A549 (cell line): Measurements from ENCODE around the gene SKI. TPM values are rescaled to one million over a fixed set of nuclear protein-coding genes. Genes with fewer than 3 reads are reported as not detected.

Experiments used
- ATAC-seq, 2 experiments: fragments of 200-7000 bp in 1 of 2; fragments of >200 bp in 1 of 2; cut with Nextera tagmentation in 1 of 2; cut with Tn5 transposase in 1 of 2; 3 replicates each; pipeline versions ENCODE4 v1.8.0 to v1.9.1; 2018 to 2020; ENCODE audit warnings: mild to moderate bottlenecking in 1 of 2, moderate library complexity in 1 of 2
- CTCF ChIA-PET: fragments of 300-600 bp; sonication (Branson Sonifier 250); formaldehyde crosslinking; extraction: SDS; loops from one replicate; lab custom pipeline; 2021; ENCODE audit warnings: antibody characterized with exemption, inconsistent platforms; lab: Yijun Ruan, JAX
- POLR2A ChIA-PET: fragments of 350-600 bp; formaldehyde crosslinking; extraction: SDS; loops from one replicate; lab custom pipeline; 2021; ENCODE audit warnings: antibody characterized with exemption, inconsistent platforms; lab: Yijun Ruan, JAX
- DNase-seq, 2 experiments: peaks; one replicate each; pipeline versions ENCODE4 v3.0.0 to v3.0.0-alpha.2; 2011 to 2016; ENCODE audit warnings: low read depth in 1 of 2, low spot score in 1 of 2
- FAIRE-seq: peaks from 2 replicates; lab custom pipeline; 2011; peaks lifted over from hg19 to GRCh38; lab: Jason Lieb, UNC
- H3K27ac ChIP-seq, 2 experiments: fragments of >200 bp; sonication (Bioruptor Twin); formaldehyde crosslinking; 3 replicates each; pipeline ENCODE4 v1.5.1; 2016 to 2017
- H3K4me1 ChIP-seq: fragments of >200 bp; sonication (Bioruptor Twin); formaldehyde crosslinking; 3 replicates; pipeline ENCODE4 v1.6.1; 2016
- H3K4me2 ChIP-seq: fragments of >200 bp; sonication (Bioruptor Twin); formaldehyde crosslinking; 3 replicates; pipeline ENCODE4 v1.6.1; 2016
- H3K4me3 ChIP-seq: fragments of >200 bp; sonication (Bioruptor Twin); formaldehyde crosslinking; 3 replicates; pipeline ENCODE4 v1.5.1; 2016
- H3K9me3 ChIP-seq: fragments of >200 bp; sonication (Bioruptor Twin); formaldehyde crosslinking; 3 replicates; pipeline ENCODE4 v1.6.1; 2016
- CBX2 ChIP-seq: fragments of 200-600 bp; sonication (generic); IDR thresholded peaks from 2 replicates; pipeline ENCODE4 v1.6.1; 2016; ENCODE audit warnings: low read depth, mild to moderate bottlenecking, borderline replicate concordance
- E2F6 ChIP-seq: IDR thresholded peaks from 2 replicates; pipeline ENCODE4 v1.6.1; 2012; ENCODE audit warnings: low read depth, borderline replicate concordance
- EP300 ChIP-seq, 2 experiments: fragments of >200 bp; sonication (Bioruptor Twin); formaldehyde crosslinking; IDR thresholded peaks; 2 replicates in 1 of 2; 3 replicates in 1 of 2; pipeline ENCODE4 v1.6.1; 2016 to 2017
- FOSB ChIP-seq: fragments of 250-450 bp; sonication (Bioruptor Pico); IDR thresholded peaks from 2 replicates; pipeline ENCODE4 v1.5.0; 2020; ENCODE audit warnings: mild to moderate bottlenecking, moderate library complexity
- FOSL2 ChIP-seq, 2 experiments: fragments of 450-650 bp in 1 of 2; fragments of >200 bp in 1 of 2; sonication (Bioruptor Twin) in 1 of 2; formaldehyde crosslinking; IDR thresholded peaks; 2 replicates each; pipeline versions ENCODE4 v1.5.0 to v1.6.1; 2016 to 2020; ENCODE audit warnings: mild to moderate bottlenecking in 1 of 2, moderate library complexity in 1 of 2
- GATA3 ChIP-seq: IDR thresholded peaks from 2 replicates; pipeline ENCODE4 v1.6.1; 2012; ENCODE audit warnings: borderline replicate concordance
- HEYL ChIP-seq: fragments of 250-450 bp; sonication (Bioruptor Pico); IDR thresholded peaks from 2 replicates; pipeline ENCODE4 v1.8.0; 2021; ENCODE audit warnings: mild to moderate bottlenecking, moderate library complexity
- HMGXB4 ChIP-seq: fragments of 250-450 bp; sonication (Bioruptor Pico); IDR thresholded peaks from 2 replicates; pipeline ENCODE4 v1.5.0; 2021; ENCODE audit warnings: mild to moderate bottlenecking, moderate library complexity, borderline replicate concordance
- HOXA7 ChIP-seq: fragments of 250-450 bp; sonication (Bioruptor Pico); IDR thresholded peaks from 2 replicates; pipeline ENCODE4 v1.5.0; 2020; ENCODE audit warnings: mild to moderate bottlenecking, moderate library complexity
- HOXB5 ChIP-seq: fragments of 250-450 bp; sonication (Bioruptor Pico); IDR thresholded peaks from 2 replicates; pipeline ENCODE4 v1.5.0; 2020; ENCODE audit warnings: mild to moderate bottlenecking, moderate library complexity
- JUNB ChIP-seq: fragments of >200 bp; sonication (Bioruptor Twin); formaldehyde crosslinking; IDR thresholded peaks from 2 replicates; pipeline ENCODE4 v1.6.1; 2016
- MAFK ChIP-seq: fragments of 450-650 bp; IDR thresholded peaks from 2 replicates; pipeline ENCODE4 v1.6.1; 2014; ENCODE audit not compliant: partially characterized antibody
- NFE2L2 ChIP-seq: fragments of 150-350 bp; conservative IDR thresholded peaks from 2 replicates; pipeline ENCODE4 v1.6.1; 2014; ENCODE audit warnings: low read length
- RAD21 ChIP-seq, 2 experiments: fragments of >200 bp in 1 of 2; sonication (Bioruptor Twin) in 1 of 2; formaldehyde crosslinking in 1 of 2; IDR thresholded peaks in 1 of 2; conservative IDR thresholded peaks in 1 of 2; 2 replicates in 1 of 2; 3 replicates in 1 of 2; pipeline ENCODE4 v1.6.1; 2012 to 2018; ENCODE audit warnings: inconsistent platforms in 1 of 2
- REST ChIP-seq: fragments of 200-600 bp; sonication (generic); IDR thresholded peaks from 2 replicates; pipeline ENCODE4 v1.6.1; 2016; ENCODE audit warnings: antibody characterized with exemption, mild to moderate bottlenecking, moderate library complexity
- TFCP2L1 ChIP-seq: fragments of 250-450 bp; sonication (Bioruptor Pico); IDR thresholded peaks from 2 replicates; pipeline ENCODE4 v1.5.0; 2021; ENCODE audit warnings: mild to moderate bottlenecking
- USF2 ChIP-seq: fragments of 450-650 bp; IDR thresholded peaks from 2 replicates; pipeline ENCODE4 v1.6.1; 2014; ENCODE audit warnings: antibody characterized with exemption
- ZC3H11A ChIP-seq: fragments of 450-650 bp; IDR thresholded peaks from 2 replicates; pipeline ENCODE4 v1.6.1; 2014; ENCODE audit warnings: antibody characterized with exemption, mild to moderate bottlenecking
- ZFP36 ChIP-seq: fragments of 450-650 bp; IDR thresholded peaks from 2 replicates; pipeline ENCODE4 v1.6.1; 2014; ENCODE audit warnings: borderline replicate concordance; ENCODE audit not compliant: partially characterized antibody
- ZNF302 ChIP-seq: fragments of 250-450 bp; sonication (Bioruptor Pico); IDR thresholded peaks from 2 replicates; pipeline ENCODE4 v1.9.0; 2021; ENCODE audit warnings: inconsistent platforms, mild to moderate bottlenecking, moderate library complexity
- WGBS: methylation state at CpG from one replicate; pipeline ENCODE4 v1.1.6; 2017; ENCODE audit errors: missing lambda C conversion rate; 5-methylcytosine and 5-hydroxymethylcytosine counted together
- polyA plus RNA-seq, 4 experiments: library from polyadenylated mRNA; depleted of rRNA in 3 of 4; stranded (reverse); fragments of >200 nt; fragmentation: RNase III in 1 of 4; extraction: RNeasy Plus Mini Kit Qiagen cat#74134 plus additional on column Dnase treatment in 1 of 4; gene quantifications; 2 replicates in 3 of 4; 3 replicates in 1 of 4; pipeline ENCODE4 v1.2.3, GENCODE V29; 2011 to 2017

SKI gene
- polyA plus RNA-seq, 2 of the 4 experiments (the other 2 are of a cell fraction) = 2.8 to 12.0 TPM

- ChIA-PET CTCF (interaction anchor here (1.0 to 2.4 kb wide), 4 partner anchors 12 to 29 kb away, joined by 3 to 12 read pairs (median 6); partner anchors contain the start of gene FAAP20), POLR2A (interaction anchor here (1.2 kb wide), 1 partner anchor 12 kb away, joined by 3 read pairs; no protein-coding TSS in a partner anchor)
- no peak for DNase-seq
- Histone ChIP-seq H3K4me3 (no peak overlapping the region), H3K27ac (no peak overlapping the region), H3K9me3 (no peaks in the 10 kb centered on the region), H3K4me1 (0 out of 3 replicates have a peak, but pooled peaks cover 6% of the 10 kb centered on the region), H3K4me2 (no peak overlapping the region)
- ATAC-seq = no peak
- no peak for TF ChIP-seq REST
- no peak for TF ChIP-seq HEYL (CRISPR knock-in tag)
- TF ChIP-seq MAFK = no peak
- no peak for TF ChIP-seq HOXA7
- no peak for TF ChIP-seq ZFP36
- no peak for TF ChIP-seq GATA3
- TF ChIP-seq JUNB = no peak
- no peak for TF ChIP-seq E2F6
- TF ChIP-seq NFE2L2 = no peak
- TF ChIP-seq HOXB5 (CRISPR knock-in tag) = no peak
- no peak for TF ChIP-seq ZNF302
- TF ChIP-seq FOSB = no peak
- TF ChIP-seq CBX2 = no peak
- TF ChIP-seq RAD21 (conservative IDR thresholded peaks at IDR 0.05 in 1 of 2, IDR thresholded peaks at IDR 0.05 in 1 of 2) = no peak
- TF ChIP-seq EP300 (IDR thresholded peaks at IDR 0.05) = no peak
- TF ChIP-seq ZC3H11A = no peak
- no peak for TF ChIP-seq FOSL2 (IDR thresholded peaks at IDR 0.05)
- no peak for TF ChIP-seq FOSL2 (CRISPR knock-in tag; IDR thresholded peaks at IDR 0.05)
- no peak for TF ChIP-seq USF2
- no peak for TF ChIP-seq HMGXB4 (CRISPR knock-in tag)
- TF ChIP-seq TFCP2L1 (CRISPR knock-in tag) = no peak
- 93% methylated on average over 7 of the region's 7 CpGs for WGBS
- FAIRE-seq = no peak
These were observed 3.9 kb upstream of the SKI start for GRCh38 chr1:2224170-2224584.
